Fibroblast of skin of left quadriceps (primary cell): ENCODE data around the gene TBL1Y.
"Not testable (repeated sequence)": the region's sequence is repeated elsewhere in the genome, so short reads cannot be mapped to it uniquely, and the experiment has no call there.

Source experiments
- DNase-seq, 2 experiments: peaks; one replicate each; pipeline ENCODE4 v3.0.0-alpha.2; 2013; ENCODE audit warnings: low read depth in 2 of 2

The TBL1Y gene

GRCh38 chrY:6910372-6911252 is at the start of gene TBL1Y:
Gene TBL1Y (plus strand): TSS chrY:6910697. CDS start chrY:7025085, 114,388 bp downstream.
- no peak for DNase-seq

GRCh38 chrY:6894496-6894895 is 16.0 kb upstream of the TBL1Y start:
- no peak for DNase-seq

- DNase-seq, result no peak
These were observed 15.3 kb upstream of the TBL1Y start for GRCh38 chrY:6895236-6895635.

GRCh38 chrY:6902116-6902515 is 8.4 kb upstream of the TBL1Y start:
- DNase-seq, result not testable (repeated sequence)

GRCh38 chrY:6907591-6907990 is 2.9 kb upstream of the TBL1Y start:
- DNase-seq, result no peak

- DNase-seq, result not testable (repeated sequence)
These were observed 2.5 kb upstream of the TBL1Y start for GRCh38 chrY:6908021-6908420.

GRCh38 chrY:6909118-6909521 is 1.4 kb upstream of the TBL1Y start:
- DNase-seq, result no peak

GRCh38 chrY:6909856-6910255 is 641 bp upstream of the TBL1Y start:
- no peak for DNase-seq

GRCh38 chrY:6911253-6911881 is 870 bp downstream of the TBL1Y start, which contains the start of gene AMELY:
Gene AMELY (minus strand): TSS chrY:6911752. CDS start chrY:6872608, 39,144 bp downstream.
- DNase-seq, result no peak

- no peak for DNase-seq
These were observed 2.9 kb downstream of the TBL1Y start for GRCh38 chrY:6913362-6913761.

- no peak for DNase-seq
These were observed 10.6 kb downstream of the TBL1Y start for GRCh38 chrY:6921061-6921460.

- DNase-seq, result no peak
These were observed 17.8 kb downstream of the TBL1Y start for GRCh38 chrY:6928265-6928664.

GRCh38 chrY:6929237-6929636 is 18.7 kb downstream of the TBL1Y start:
- DNase-seq, result no peak

- DNase-seq, result no peak
These were observed 21.4 kb downstream of the TBL1Y start for GRCh38 chrY:6931779-6932396.

GRCh38 chrY:6935497-6935896 is 25.0 kb downstream of the TBL1Y start:
- no peak for DNase-seq

- DNase-seq, result no peak
These were observed 37.2 kb downstream of the TBL1Y start for GRCh38 chrY:6947695-6948094.

- DNase-seq, result no peak
These were observed 37.9 kb downstream of the TBL1Y start for GRCh38 chrY:6948378-6948777.

GRCh38 chrY:6949947-6950346 is 39.5 kb downstream of the TBL1Y start:
- DNase-seq, result no peak

GRCh38 chrY:6964732-6965131 is 54.2 kb downstream of the TBL1Y start:
- DNase-seq, result peak; percentile 2 to 6

GRCh38 chrY:6966521-6966920 is 56.0 kb downstream of the TBL1Y start:
- DNase-seq, result no peak

- no peak for DNase-seq
These were observed 57.2 kb downstream of the TBL1Y start for GRCh38 chrY:6967736-6968135.

GRCh38 chrY:6968191-6968590 is 57.7 kb downstream of the TBL1Y start:
- DNase-seq, result no peak
